Right lung (tissue), 5 donors: ENCODE measurements around the gene TLN1. TPM values are rescaled to one million over a fixed set of nuclear protein-coding genes. Genes with fewer than 3 reads are reported as not detected.

Source experiments
- DNase-seq, 2 donors: peaks; one replicate each; pipeline ENCODE4 v3.0.0-alpha.2; 2013
- polyA plus RNA-seq, 5 donors: library from polyadenylated mRNA; unstranded; fragments of 120-200 nt; gene quantifications; one replicate each; pipeline versions ENCODE4 v1.2.1 to v1.2.3, GENCODE V29; 2013; ENCODE audit warnings: inconsistent platforms in 1 of 5, low replicate concordance in 1 of 5; ENCODE audit not compliant: insufficient read length in 5 of 5, insufficient read depth in 1 of 5

Gene TLN1
- polyA plus RNA-seq, 5 donors, result 116 to 198 (median 132) TPM

DNA sequence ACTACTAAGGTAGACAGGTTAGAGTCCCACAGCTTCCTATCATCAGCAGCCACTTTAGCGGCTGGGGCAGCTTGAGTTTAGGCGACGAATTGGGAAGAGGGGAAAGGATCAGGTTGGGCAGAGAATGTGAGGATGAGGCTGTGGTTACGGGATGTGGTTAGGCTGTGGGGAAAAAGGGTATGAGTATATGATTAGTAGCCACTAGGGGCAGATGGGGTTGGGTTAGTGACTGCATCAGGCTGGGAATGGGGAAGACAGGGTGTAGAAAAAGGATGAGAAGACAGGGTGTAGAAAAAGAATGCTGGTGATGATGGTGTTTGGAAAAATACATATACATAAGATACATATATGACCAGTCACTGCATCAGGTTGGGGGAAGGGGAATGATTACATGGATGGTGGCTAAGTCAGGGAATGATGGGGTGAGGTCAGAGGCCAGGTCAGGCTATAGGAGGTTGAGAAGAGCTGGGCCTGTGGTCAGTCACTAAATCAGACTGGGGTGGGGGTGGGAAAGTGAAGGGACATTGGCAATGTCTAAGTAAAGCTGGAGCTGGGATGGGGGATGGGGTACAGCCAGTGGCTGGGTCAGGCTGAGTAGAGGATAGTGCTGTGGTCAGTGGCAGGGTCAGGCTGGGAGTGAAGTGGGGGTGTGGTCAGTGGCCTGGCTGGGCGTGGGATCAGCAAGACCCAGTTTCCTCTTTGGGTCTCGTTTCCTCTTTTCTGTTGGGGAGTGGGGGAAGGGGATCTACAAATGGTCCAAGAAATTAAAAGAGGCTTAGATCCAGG lies 2.1 kb downstream of the TLN1 start:
- DNase-seq, result no peak

DNA sequence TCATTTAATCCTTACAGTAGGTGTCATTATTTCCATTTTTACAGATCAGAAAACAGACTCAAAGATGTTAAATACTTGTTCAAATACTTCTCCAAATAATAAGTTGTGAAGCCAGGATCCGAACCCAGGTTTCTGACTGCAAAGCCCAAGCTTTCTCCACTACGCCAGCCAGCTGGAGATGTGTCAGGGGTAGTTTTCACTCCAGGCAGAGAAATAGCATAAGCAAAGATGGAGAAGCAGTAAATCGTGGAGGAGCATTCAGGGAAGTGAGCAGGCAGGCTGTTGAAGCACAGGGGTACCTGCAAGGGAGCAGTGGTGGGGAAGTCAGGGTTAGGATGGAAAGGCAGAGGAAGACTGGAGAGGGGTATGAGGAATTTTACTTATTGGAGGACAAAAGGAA lies 2.9 kb downstream of the TLN1 start:
- DNase-seq, result no peak

GRCh38 chr9:35728041-35728971 lies 3.7 kb downstream of the TLN1 start:
- peak; percentile 80 to 86 for DNase-seq

GRCh38 chr9:35727676-35728040 lies 4.3 kb downstream of the TLN1 start:
- no peak for DNase-seq

GRCh38 chr9:35726931-35727330 lies 5.1 kb downstream of the TLN1 start:
- DNase-seq, result no peak

DNA sequence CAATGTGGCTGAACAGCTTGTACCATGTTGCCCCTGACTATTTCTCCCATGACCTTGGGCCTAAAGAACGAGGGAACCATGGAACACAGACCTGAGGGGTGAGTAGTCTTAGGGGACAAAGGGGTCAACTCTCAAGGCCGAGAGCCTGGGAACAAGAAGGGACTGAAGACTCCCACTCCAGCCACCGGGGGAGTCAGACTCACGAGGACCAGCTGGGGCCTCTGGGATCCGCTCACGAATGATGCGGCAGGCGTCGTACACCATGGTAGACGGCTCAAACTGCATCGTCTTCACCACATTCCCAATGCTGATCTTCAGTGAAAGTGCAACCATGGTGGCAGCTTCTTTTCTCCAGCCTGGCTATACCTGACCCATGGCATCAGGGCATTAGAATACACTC lies 6.6 kb downstream of the TLN1 start:
- DNase-seq, result no peak

DNA sequence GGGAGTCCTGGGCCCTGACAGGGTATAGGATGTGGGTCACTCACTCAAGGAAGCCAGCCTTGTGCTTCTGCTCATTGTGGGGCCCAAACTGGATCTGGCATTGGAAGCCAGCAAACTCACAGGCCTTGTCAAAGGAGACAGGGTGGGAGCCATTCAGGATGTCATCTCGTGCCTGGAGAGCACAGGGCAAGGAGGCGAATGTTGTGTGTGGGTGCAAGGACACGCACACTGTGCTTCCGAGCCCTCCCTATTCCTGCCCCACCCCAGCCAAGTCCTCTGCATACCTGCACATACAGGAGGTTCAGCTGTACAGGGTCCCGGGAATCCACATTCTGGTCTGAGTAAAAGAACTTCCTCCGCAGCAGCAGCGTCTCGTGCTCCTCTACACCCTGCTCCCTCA lies 8.1 kb downstream of the TLN1 start:
- no peak for DNase-seq

DNA sequence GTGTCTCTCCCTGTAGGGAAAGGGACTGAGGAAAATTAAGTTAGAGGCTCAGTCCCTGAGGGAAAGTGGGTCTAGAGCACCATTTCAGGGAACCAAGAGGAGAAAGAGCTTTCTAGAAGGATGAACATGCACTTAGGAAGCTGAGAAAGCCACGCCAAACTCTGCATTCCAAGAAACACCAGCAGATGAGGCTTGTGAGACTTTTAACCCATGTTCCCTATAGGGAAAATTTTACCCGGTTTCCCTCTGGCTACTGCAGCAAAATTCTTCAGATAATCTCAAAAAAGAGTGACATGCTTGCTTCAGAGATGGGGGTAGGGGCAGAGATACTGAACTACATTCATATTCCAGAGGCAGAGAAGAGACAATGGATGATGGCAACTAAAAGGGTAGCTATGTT lies 8.6 kb downstream of the TLN1 start:
- no peak for DNase-seq

DNA sequence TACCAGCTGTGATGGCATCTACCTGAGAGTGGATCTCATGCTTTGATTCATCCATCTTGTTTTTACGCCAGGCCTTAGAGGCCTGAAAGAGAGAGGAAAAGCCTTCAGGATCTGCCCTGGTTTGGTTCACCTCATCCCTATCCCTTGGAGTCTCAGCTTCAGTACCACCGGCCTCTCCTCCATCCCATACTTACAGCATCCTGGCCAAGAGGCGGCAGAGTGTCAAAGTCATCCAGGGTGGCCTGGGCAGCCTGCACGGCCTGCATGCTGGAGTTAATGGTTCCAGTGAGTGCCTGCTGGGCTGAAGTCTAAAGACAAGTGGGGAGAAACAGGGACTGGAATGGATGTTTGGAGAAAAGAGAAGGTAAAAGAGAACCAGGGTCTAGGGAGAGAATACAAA lies 12.4 kb downstream of the TLN1 start:
- DNase-seq, result no peak

- no peak for DNase-seq
Measured at GRCh38 chr9:35718721-35719511, 13.1 kb downstream of the TLN1 start.

GRCh38 chr9:35717132-35717870 lies 14.7 kb downstream of the TLN1 start:
- DNase-seq, result no peak

- DNase-seq, result no peak
Measured at GRCh38 chr9:35716230-35716629, 15.8 kb downstream of the TLN1 start.

DNA sequence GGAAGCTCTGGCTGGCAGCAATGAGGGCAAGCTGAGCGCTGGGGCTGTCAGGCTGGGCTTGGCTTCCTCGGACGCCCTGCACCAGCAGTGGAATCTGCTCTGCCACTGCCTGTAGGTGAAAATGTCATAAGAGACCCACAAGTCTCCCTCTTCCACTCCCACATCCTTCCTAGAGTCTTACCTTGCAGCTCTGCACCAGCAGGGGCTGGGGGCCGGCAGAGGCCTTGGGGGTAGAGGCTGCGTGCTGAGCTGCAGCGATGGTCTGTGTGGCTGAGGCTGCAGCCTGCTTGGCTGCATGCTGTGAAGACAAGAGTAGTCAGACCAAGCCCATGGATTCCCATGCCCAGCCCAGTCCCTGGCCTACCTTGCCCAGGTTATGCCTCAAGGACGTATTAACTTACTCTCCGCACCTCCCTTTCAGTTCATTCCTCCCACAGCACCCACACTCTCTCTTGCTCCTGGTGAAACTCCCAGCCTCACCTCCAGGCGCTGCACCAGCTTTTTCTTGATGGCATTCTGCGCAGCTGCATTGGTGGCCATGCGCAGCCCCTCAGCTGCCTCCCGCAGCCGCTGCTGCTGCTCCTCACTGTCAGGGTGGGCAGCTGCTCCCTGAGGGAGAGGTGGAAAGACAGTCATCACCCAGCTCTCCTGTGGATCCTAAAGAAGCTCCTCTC lies 17.3 kb downstream of the TLN1 start:
- no peak for DNase-seq

- DNase-seq, result no peak
Measured at GRCh38 chr9:35714123-35714522, 17.9 kb downstream of the TLN1 start.

- no peak for DNase-seq
Measured at GRCh38 chr9:35713578-35713977, 18.4 kb downstream of the TLN1 start.

- no peak for DNase-seq
Measured at GRCh38 chr9:35712762-35713400, 19.1 kb downstream of the TLN1 start.

DNA sequence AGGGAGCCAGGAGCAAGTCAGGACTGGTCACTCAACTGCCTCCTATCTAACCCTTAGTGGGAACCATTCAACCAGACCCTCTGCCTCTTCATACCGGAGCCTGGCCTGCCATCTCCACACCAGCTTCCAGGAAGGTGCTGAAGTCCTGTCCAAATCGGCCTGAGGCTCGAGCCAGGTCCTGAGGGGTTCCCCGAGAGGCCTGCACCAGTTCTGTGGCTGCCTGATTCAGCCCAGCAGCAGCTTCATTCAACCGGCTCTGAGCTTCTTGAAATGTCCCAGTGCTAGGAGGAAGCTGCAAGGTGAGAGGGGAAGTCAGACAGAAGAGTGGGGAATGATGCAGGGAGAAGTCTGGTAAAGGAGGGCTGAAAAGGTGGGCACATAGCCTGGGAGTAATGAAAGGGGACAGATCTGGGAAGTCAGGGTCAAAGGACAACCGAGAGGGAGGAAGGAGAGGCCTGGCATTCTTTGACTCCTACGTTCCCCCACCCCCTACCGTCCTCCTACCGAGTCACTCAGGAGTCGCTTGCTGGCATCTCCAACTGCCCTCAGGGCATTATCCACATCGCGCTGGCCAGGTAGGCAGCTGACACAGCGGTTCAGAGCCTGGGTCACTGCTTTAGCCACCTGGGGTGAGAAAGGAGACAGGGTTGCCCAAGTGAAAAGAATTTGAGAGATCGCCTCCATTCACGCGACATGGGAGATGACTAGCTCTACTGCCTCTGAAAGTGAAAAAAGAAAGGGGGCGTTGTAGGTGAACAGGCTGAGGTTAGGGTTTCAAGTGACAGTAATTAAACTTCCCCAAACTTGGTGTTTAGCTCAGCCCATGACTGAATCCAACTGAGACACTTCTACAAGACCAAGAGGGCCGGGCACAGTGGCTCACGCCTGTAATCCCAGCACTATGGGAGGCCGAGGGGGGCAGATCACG lies 20.2 kb downstream of the TLN1 start:
- DNase-seq, result no peak

DNA sequence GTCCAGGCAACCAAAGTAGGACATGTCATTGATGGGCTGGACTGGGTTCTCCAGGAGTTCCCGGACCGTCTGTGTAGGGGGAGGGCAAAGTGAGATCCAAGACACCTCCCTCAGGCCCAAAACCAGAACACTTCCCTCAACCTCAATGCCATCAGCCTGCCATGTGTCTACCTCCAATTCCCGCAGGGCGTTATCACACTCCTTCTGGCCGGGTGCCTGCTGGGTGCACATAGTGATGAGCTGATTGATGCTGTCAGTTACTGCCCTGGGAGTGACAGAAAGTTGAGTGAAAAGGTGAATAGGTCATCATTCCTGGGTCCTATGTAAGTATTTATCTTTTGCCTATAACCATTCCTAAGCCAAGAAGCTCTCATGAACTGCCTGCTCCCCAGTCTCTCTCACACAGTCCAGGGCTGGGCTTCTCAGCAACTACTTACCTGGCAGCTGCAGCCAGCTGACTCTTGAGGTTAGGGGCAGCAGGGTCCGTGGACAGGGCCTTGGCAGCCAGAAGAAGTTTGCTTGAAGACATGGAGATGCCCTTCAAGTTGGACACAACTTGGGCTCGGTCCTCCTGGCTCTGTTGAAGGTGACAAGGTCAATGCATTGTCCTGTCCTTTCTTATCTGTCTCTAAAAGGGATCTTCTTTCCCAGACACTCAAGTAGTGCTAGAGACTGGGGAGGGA lies 21.0 kb downstream of the TLN1 start:
- no peak for DNase-seq

- DNase-seq, result no peak
Measured at GRCh38 chr9:35708146-35708545, 23.8 kb downstream of the TLN1 start.
